PFSK-1 (cell line): ENCODE data around the gene GNG13.

Experiments used
- FOXP2 ChIP-seq: optimal IDR thresholded peaks from 2 replicates; pipeline ENCODE3; 2011; ENCODE audit warnings: borderline replicate concordance, control low read depth, inconsistent platforms; ENCODE audit not compliant: insufficient read depth; ENCODE audit errors: extremely low read length, extremely low read depth
- POLR2AphosphoS5 ChIP-seq: IDR thresholded peaks from 2 replicates; pipeline ENCODE4 v1.6.1; 2012; ENCODE audit warnings: low read depth, mild to moderate bottlenecking, control low read depth, low read length, moderate library complexity
- SIN3A ChIP-seq: IDR thresholded peaks from 2 replicates; pipeline ENCODE4 v1.6.1; 2012; ENCODE audit warnings: mild to moderate bottlenecking, low read length, moderate library complexity, borderline replicate concordance; ENCODE audit not compliant: insufficient read depth
- TAF1 ChIP-seq: IDR thresholded peaks from 2 replicates; pipeline ENCODE4 v1.6.1; 2012; ENCODE audit warnings: low read length, control low read depth, borderline replicate concordance; ENCODE audit not compliant: insufficient read depth
- TF ChIP-seq, protein P1 (sequence below), 2 experiments: IDR thresholded peaks; 2 replicates each; pipeline versions ENCODE4 v1.6.1 to v1.8.0; 2011 to 2012; ENCODE audit warnings: low read depth in 2 of 2, low read length in 2 of 2, control low read depth in 1 of 2, inconsistent platforms in 1 of 2, mild to moderate bottlenecking in 1 of 2, moderate library complexity in 1 of 2; ENCODE audit not compliant: insufficient read depth in 1 of 2

DNA sequence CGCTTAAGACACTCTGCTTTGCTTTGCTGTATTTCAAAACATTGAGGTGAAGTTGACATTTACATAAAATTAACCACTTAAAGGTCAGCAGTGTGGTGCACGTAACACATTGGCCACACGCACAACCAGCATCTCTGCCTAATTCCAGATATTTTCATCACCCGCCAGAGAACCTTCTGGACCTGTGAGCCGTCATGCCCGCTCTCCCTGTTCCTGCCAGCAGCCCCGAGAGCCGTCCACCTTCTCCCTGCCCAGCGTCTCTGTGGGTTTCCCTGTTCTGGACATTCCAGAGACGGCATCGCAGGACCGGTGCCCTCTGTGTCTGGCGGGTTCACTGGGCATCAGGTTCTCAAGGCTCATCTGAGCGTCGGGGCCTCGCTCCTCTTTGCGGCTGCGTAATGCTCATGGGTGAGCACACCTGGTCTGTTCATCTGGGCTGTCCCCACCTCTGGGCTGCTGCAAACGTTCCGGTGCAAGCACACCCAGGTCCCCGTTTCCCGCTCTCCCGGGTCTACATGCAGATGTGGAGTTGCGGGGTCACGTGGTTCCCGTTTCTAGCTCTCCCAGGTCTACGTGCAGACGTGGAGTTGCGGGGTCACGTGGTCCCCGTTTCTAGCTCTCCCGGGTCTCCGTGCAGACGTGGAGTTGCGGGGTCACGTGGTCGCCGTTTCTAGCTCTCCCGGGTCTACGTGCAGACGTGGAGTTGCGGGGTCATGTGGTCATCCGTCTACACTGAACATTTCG is 48.1 kb upstream of the GNG13 start:
- no peak for TF ChIP-seq TAF1
- no peak for TF ChIP-seq POLR2AphosphoS5
- TF ChIP-seq, protein P1, sequence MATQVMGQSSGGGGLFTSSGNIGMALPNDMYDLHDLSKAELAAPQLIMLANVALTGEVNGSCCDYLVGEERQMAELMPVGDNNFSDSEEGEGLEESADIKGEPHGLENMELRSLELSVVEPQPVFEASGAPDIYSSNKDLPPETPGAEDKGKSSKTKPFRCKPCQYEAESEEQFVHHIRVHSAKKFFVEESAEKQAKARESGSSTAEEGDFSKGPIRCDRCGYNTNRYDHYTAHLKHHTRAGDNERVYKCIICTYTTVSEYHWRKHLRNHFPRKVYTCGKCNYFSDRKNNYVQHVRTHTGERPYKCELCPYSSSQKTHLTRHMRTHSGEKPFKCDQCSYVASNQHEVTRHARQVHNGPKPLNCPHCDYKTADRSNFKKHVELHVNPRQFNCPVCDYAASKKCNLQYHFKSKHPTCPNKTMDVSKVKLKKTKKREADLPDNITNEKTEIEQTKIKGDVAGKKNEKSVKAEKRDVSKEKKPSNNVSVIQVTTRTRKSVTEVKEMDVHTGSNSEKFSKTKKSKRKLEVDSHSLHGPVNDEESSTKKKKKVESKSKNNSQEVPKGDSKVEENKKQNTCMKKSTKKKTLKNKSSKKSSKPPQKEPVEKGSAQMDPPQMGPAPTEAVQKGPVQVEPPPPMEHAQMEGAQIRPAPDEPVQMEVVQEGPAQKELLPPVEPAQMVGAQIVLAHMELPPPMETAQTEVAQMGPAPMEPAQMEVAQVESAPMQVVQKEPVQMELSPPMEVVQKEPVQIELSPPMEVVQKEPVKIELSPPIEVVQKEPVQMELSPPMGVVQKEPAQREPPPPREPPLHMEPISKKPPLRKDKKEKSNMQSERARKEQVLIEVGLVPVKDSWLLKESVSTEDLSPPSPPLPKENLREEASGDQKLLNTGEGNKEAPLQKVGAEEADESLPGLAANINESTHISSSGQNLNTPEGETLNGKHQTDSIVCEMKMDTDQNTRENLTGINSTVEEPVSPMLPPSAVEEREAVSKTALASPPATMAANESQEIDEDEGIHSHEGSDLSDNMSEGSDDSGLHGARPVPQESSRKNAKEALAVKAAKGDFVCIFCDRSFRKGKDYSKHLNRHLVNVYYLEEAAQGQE (IDR thresholded peaks at IDR 0.05; ENCODE audit: insufficient read depth in 1 of 2, low read depth in 2 of 2, low read length in 2 of 2): no peak
- TF ChIP-seq SIN3A: no peak
- TF ChIP-seq FOXP2: no peak
